Prostate gland (tissue), 2 donors: ENCODE measurements around the gene UMODL1. TPM values are rescaled to one million over a fixed set of nuclear protein-coding genes. Genes with fewer than 3 reads are reported as not detected.

ENCODE experiments used
- DNase-seq: peaks from one replicate; pipeline ENCODE4 v3.0.0-alpha.2; 2019; ENCODE audit warnings: low spot score
- H3K27ac ChIP-seq, 2 donors: fragments of 200-600 bp; sonication (generic); 2 replicates each; pipeline ENCODE4 v1.5.1; 2017 to 2019
- H3K27me3 ChIP-seq: fragments of 200-600 bp; sonication (generic); replicated peaks from 2 replicates; pipeline ENCODE4 v1.5.1; 2019; ENCODE audit not compliant: insufficient read depth
- H3K36me3 ChIP-seq, 2 donors: fragments of 200-600 bp; sonication (generic); 1 replicate in 1 of 2; 2 replicates in 1 of 2; pipeline versions ENCODE4 v1.5.1 to v1.8.1; 2017 to 2019
- H3K4me1 ChIP-seq: fragments of 200-600 bp; sonication (generic); replicated peaks from 2 replicates; pipeline ENCODE4 v1.5.1; 2019
- H3K4me3 ChIP-seq, 2 donors: fragments of 200-600 bp; sonication (generic); 2 replicates each; pipeline ENCODE4 v1.5.1; 2017 to 2019
- H3K9me3 ChIP-seq: fragments of 200-600 bp; sonication (generic); 2 replicates; pipeline ENCODE4 v1.5.1; 2017
- POLR2A ChIP-seq: fragments of 450-650 bp; IDR thresholded peaks from one replicate; pipeline ENCODE4 v1.6.1; 2016; ENCODE audit warnings: antibody characterized with exemption, mild to moderate bottlenecking
- POLR2AphosphoS5 ChIP-seq: sonication (generic); formaldehyde crosslinking; IDR thresholded peaks from one replicate; pipeline ENCODE4 v1.6.1; 2017; ENCODE audit warnings: antibody characterized with exemption
- WGBS: methylation state at CpG from one replicate; pipeline ENCODE4 v1.1.5; 2018; 5-methylcytosine and 5-hydroxymethylcytosine counted together
- intact Hi-C: fragments of 100-400 bp; cut with DNase I; formaldehyde crosslinking; loops from one replicate; pipeline ENCODE4 v1.14.2; 2022
- total RNA-seq, 2 donors: library from RNA; depleted of rRNA; stranded (reverse); fragments of >200 nt; gene quantifications; one replicate each; pipeline ENCODE4 v1.1.0, GENCODE V29; 2016
- TF ChIP-seq, protein P1 (sequence below), 4 experiments: fragments of 200-600 bp in 2 of 4; fragments of 450-650 bp in 2 of 4; sonication (generic) in 2 of 4; IDR thresholded peaks; 1 replicate in 3 of 4; 2 replicates in 1 of 4; pipeline ENCODE4 v1.5.1; 2016 to 2019; ENCODE audit warnings: antibody characterized with exemption in 4 of 4, mild to moderate bottlenecking in 2 of 4, moderate library complexity in 2 of 4

UMODL1 gene
- total RNA-seq, 2 donors from 2014 or later = 0.14 to 0.57 TPM

DNA sequence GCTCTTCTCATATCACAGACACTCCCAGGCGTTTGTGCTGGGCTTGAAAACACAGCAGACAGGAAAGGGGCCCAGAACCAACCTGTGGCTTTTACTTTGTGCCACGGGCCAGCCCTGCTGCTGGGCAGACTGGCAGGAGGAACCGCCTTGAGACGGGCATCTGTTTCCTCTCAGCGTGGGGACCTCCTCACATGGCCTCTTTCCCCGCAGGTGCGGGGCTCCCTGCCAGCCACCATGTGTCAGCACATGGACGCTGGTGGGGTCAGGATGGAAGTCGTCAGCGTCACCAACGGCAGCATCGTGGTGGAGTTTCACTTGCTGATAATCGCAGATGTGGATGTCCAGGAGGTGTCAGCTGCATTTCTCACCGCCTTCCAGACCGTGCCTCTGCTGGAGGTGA is 47.8 kb downstream of the UMODL1 start:
- Histone ChIP-seq H3K27ac (no peak overlapping the region), H3K36me3 (no peaks in the 10 kb centered on the region), H3K27me3 (no peaks in the 10 kb centered on the region), H3K4me1 (peaks cover 5% of the 10 kb centered on the region), H3K9me3 (no peaks in the 10 kb centered on the region), H3K4me3 (no peak overlapping the region)
- WGBS = 25% methylated on average over 8 of the region's 15 CpGs
- no peak for DNase-seq
- TF ChIP-seq POLR2A = no peak
- TF ChIP-seq, protein P1, sequence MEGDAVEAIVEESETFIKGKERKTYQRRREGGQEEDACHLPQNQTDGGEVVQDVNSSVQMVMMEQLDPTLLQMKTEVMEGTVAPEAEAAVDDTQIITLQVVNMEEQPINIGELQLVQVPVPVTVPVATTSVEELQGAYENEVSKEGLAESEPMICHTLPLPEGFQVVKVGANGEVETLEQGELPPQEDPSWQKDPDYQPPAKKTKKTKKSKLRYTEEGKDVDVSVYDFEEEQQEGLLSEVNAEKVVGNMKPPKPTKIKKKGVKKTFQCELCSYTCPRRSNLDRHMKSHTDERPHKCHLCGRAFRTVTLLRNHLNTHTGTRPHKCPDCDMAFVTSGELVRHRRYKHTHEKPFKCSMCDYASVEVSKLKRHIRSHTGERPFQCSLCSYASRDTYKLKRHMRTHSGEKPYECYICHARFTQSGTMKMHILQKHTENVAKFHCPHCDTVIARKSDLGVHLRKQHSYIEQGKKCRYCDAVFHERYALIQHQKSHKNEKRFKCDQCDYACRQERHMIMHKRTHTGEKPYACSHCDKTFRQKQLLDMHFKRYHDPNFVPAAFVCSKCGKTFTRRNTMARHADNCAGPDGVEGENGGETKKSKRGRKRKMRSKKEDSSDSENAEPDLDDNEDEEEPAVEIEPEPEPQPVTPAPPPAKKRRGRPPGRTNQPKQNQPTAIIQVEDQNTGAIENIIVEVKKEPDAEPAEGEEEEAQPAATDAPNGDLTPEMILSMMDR (IDR thresholded peaks at IDR 0.05) = no peak
- TF ChIP-seq POLR2AphosphoS5 = no peak
- intact Hi-C loops = loop anchor here (5.0 kb wide), 1 partner anchor 112 kb away; no protein-coding TSS in a partner anchor

DNA sequence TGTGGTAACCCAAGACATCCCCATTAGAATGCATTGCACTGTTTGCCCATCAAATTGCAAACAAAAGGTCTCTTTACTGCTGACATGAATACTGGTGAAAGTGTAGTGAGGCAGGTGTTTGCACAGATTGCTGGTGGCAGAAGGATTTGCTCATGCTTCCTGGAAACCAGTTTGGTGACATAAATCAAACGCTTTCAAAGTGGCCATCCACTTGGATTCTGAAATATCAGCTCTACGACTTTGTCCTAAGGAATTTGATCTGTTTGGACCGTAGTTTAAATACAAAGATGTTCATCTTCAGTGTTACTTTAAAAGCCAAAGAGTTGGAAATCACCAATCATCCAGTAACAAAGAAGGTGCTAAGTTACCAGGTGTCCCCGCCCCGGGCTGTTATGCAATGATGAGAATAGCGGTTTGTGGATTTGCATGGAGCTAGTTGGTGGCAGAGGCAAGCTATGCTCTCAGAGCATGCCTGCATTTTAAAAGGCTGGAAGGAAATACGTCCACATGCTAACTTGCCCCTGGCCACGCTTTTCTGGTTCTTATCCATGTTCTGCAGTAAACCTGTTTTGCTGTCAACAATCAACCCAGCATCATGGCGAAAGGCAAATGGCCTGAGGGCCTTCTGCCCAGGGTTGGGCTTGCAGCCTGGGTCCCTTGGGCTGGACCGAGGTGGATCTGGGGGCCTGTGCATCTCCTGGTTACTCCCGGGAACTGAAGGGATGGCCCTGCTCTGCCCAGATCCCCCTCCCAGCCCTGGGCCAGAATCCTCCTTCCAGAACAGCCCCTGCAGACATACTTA is 49.2 kb downstream of the UMODL1 start:
- H3K36me3 ChIP-seq = no peaks in the 10 kb centered on the region
- no peak overlapping the region for H3K4me3 ChIP-seq
- TF ChIP-seq POLR2AphosphoS5 (peak; percentile 86), POLR2A (no peak)
- TF ChIP-seq, protein P1 (IDR thresholded peaks at IDR 0.05) = peak in 1 of 4 experiments; percentile 14
- H3K4me1 ChIP-seq = peaks cover 5% of the 10 kb centered on the region
- DNase-seq = peak; percentile 62
- H3K9me3 ChIP-seq = no peaks in the 10 kb centered on the region
- H3K27ac ChIP-seq = no peak overlapping the region
- 43% methylated on average over 11 of the region's 11 CpGs for WGBS
- intact Hi-C loops = loop anchor here (10.0 kb wide), 1 partner anchor 506 kb away; no protein-coding TSS in a partner anchor
- H3K27me3 ChIP-seq = no peaks in the 10 kb centered on the region

GRCh38 chr21:42120903-42121535 is 49.9 kb downstream of the UMODL1 start:
- Histone ChIP-seq H3K4me1 (peaks cover 5% of the 10 kb centered on the region), H3K9me3 (no peaks in the 10 kb centered on the region), H3K4me3 (no peak overlapping the region), H3K36me3 (no peaks in the 10 kb centered on the region), H3K27me3 (no peaks in the 10 kb centered on the region), H3K27ac (no peak overlapping the region)
- no peak for DNase-seq
- 45% methylated on average over 13 of the region's 13 CpGs for WGBS
- intact Hi-C loops = loop anchor here (10.0 kb wide), 1 partner anchor 506 kb away; no protein-coding TSS in a partner anchor
- TF ChIP-seq POLR2A (no peak), POLR2AphosphoS5 (no peak)
- TF ChIP-seq, protein P1 (IDR thresholded peaks at IDR 0.05) = no peak

DNA sequence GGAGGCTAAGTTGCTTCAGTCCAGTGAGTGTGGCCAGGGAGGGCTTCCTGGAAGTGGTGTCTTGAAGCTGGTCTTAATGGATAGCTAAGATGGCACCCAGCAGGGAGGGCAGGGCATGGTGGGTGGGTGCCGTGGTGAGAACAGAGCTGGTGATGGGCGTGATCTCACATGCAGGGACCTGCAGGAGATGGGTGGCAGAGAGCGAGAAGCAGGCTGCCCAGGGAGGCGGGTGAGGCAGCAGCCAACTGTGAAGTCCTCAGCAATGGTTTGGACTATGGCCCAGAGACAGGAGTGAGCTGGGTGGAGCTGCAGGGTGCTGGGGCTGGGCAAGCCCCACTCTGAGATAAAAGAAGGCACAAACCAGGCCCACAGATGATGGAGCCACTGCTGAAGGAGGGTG is 50.7 kb downstream of the UMODL1 start:
- intact Hi-C loops = loop anchor here (10.0 kb wide), 1 partner anchor 507 kb away; no protein-coding TSS in a partner anchor

More for the DNA sequence above, 50.7 kb downstream of the UMODL1 start:
- H3K4me3 ChIP-seq = no peak overlapping the region
- no peak overlapping the region for H3K27ac ChIP-seq
- H3K4me1 ChIP-seq = peaks cover 5% of the 10 kb centered on the region
- no peaks in the 10 kb centered on the region for H3K27me3 ChIP-seq
- H3K36me3 ChIP-seq = no peaks in the 10 kb centered on the region
- 28% methylated on average over 4 of the region's 4 CpGs for WGBS
- TF ChIP-seq, protein P1 (IDR thresholded peaks at IDR 0.05) = no peak
- TF ChIP-seq POLR2AphosphoS5 (peak; percentile 7), POLR2A (no peak)
- H3K9me3 ChIP-seq = no peaks in the 10 kb centered on the region
- DNase-seq = peak; percentile 41
